Measurements from ENCODE around the gene ATP4B.

ATP4B gene

DNA sequence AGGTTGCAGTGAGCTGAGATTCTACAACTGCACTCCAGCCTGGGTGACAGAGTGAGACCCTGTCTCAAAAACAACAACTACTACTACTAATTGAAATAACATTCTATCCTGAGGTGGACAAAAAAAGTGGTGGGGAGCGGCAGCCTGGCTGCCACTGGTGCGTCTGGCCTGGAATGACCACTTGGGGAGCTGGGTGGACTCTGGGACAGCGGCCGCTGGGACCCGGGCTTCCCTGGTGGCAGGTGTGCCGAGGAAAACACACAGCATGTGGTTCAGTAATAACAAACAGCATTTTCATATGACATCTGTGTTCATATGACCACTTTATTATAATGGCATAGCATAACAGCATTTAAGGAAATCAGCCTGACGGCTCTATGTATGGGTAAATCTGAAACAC, 39.5 kb downstream of the ATP4B start:
- no peak overlapping the region for H3K4ac ChIP-seq (ENCODE audit: low read length)
- peaks cover 10 to 18% of the 10 kb centered on the region in 2 donors for H3K4me1 ChIP-seq (ENCODE audit: control insufficient read depth in 2 of 2, insufficient read depth in 1 of 2, low read depth in 1 of 2, low read length in 2 of 2)
- peaks cover 40% of the 10 kb centered on the region for H3K79me1 ChIP-seq (ENCODE audit: low read depth, low read length)
- H2BK5ac ChIP-seq (ENCODE audit: low read length), result no peak overlapping the region
- H3K36me3 ChIP-seq (replicated peaks in 1 of 2; ENCODE audit: control insufficient read depth in 2 of 2, insufficient read depth in 2 of 2, low read length in 2 of 2), result peaks cover 26 to 76% of the 10 kb centered on the region in 2 donors
- H2BK120ac ChIP-seq (ENCODE audit: low read depth, low read length), result no peak overlapping the region
- H2AK5ac ChIP-seq (ENCODE audit: low read depth, low read length), result no peak overlapping the region
- H2BK12ac ChIP-seq (ENCODE audit: low read length), result no peak overlapping the region
- no peak overlapping the region for H3K4me3 ChIP-seq (ENCODE audit: low read length in 2 of 2)
- no peak for DNase-seq (ENCODE audit: low spot score)
- no peak overlapping the region for H3K9ac ChIP-seq (ENCODE audit: low read depth, low read length, poor library complexity)
- no peak overlapping the region for H3K4me2 ChIP-seq (ENCODE audit: insufficient read depth, low read length, poor library complexity, severe bottlenecking)
- no CpG with 5 or more reads among the region's 7 CpGs for WGBS, 2 donors (ENCODE audit: extremely low coverage in 2 of 2, insufficient read length in 2 of 2, insufficient replicate concordance in 1 of 2)
- peaks cover 0 to 1% (median 0%) of the 10 kb centered on the region in 3 experiments for H3K27me3 ChIP-seq (ENCODE audit: control insufficient read depth in 3 of 3, insufficient read depth in 3 of 3, low read depth in 1 of 3, low read length in 3 of 3)
- H4K8ac ChIP-seq (ENCODE audit: low read depth, low read length), result no peak overlapping the region
- H3K23ac ChIP-seq (ENCODE audit: low read depth, low read length, poor library complexity), result no peak overlapping the region
- H3K18ac ChIP-seq (ENCODE audit: low read length), result no peak overlapping the region
- no peak overlapping the region for H4K91ac ChIP-seq (ENCODE audit: low read depth, low read length, poor library complexity)
- H2AFZ ChIP-seq (ENCODE audit: low read length), result no peak overlapping the region
- H3K9me3 ChIP-seq (replicated peaks in 1 of 2; ENCODE audit: control insufficient read depth in 2 of 2, insufficient read depth in 1 of 2, low read depth in 1 of 2, low read length in 2 of 2), result peaks cover 9 to 14% of the 10 kb centered on the region in 2 donors
- no peak overlapping the region for H3K14ac ChIP-seq (ENCODE audit: low read length)
- H3K27ac ChIP-seq (replicated peaks; ENCODE audit: low read length), result no peak overlapping the region
- no peak overlapping the region for H2BK15ac ChIP-seq (ENCODE audit: low read length)

GRCh38 chr13:113617961-113618360, 40.0 kb downstream of the ATP4B start:
- H3K4me3 ChIP-seq (ENCODE audit: low read length in 2 of 2), result no peak overlapping the region
- H3K9me3 ChIP-seq (replicated peaks in 1 of 2; ENCODE audit: control insufficient read depth in 2 of 2, insufficient read depth in 1 of 2, low read depth in 1 of 2, low read length in 2 of 2), result peaks cover 8 to 12% of the 10 kb centered on the region in 2 donors
- H2BK12ac ChIP-seq (ENCODE audit: low read length), result no peak overlapping the region
- H3K9ac ChIP-seq (ENCODE audit: low read depth, low read length, poor library complexity), result no peak overlapping the region
- no peak overlapping the region for H2BK5ac ChIP-seq (ENCODE audit: low read length)
- no peak overlapping the region for H3K4me2 ChIP-seq (ENCODE audit: insufficient read depth, low read length, poor library complexity, severe bottlenecking)
- H3K27ac ChIP-seq (replicated peaks; ENCODE audit: low read length), result no peak overlapping the region
- H3K79me1 ChIP-seq (ENCODE audit: low read depth, low read length), result peaks cover 39% of the 10 kb centered on the region
- no peak overlapping the region for H2BK120ac ChIP-seq (ENCODE audit: low read depth, low read length)
- peaks cover 10 to 18% of the 10 kb centered on the region in 2 donors for H3K4me1 ChIP-seq (ENCODE audit: control insufficient read depth in 2 of 2, insufficient read depth in 1 of 2, low read depth in 1 of 2, low read length in 2 of 2)
- no peak overlapping the region for H2AK5ac ChIP-seq (ENCODE audit: low read depth, low read length)
- no peak overlapping the region for H3K14ac ChIP-seq (ENCODE audit: low read length)
- H3K36me3 ChIP-seq (replicated peaks in 1 of 2; ENCODE audit: control insufficient read depth in 2 of 2, insufficient read depth in 2 of 2, low read length in 2 of 2), result peaks cover 23 to 76% of the 10 kb centered on the region in 2 donors
- H2AFZ ChIP-seq (ENCODE audit: low read length), result no peak overlapping the region
- no peak overlapping the region for H4K8ac ChIP-seq (ENCODE audit: low read depth, low read length)
- DNase-seq (ENCODE audit: low spot score), result no peak
- no peak overlapping the region for H2BK15ac ChIP-seq (ENCODE audit: low read length)
- H3K27me3 ChIP-seq (ENCODE audit: control insufficient read depth in 3 of 3, insufficient read depth in 3 of 3, low read depth in 1 of 3, low read length in 3 of 3), result peaks cover 0 to 1% (median 0%) of the 10 kb centered on the region in 3 experiments
- no CpG with 5 or more reads among the region's 5 CpGs for WGBS, 2 donors (ENCODE audit: extremely low coverage in 2 of 2, insufficient read length in 2 of 2, insufficient replicate concordance in 1 of 2)
- H4K91ac ChIP-seq (ENCODE audit: low read depth, low read length, poor library complexity), result no peak overlapping the region
- H3K18ac ChIP-seq (ENCODE audit: low read length), result no peak overlapping the region
- H3K23ac ChIP-seq (ENCODE audit: low read depth, low read length, poor library complexity), result no peak overlapping the region
- no peak overlapping the region for H3K4ac ChIP-seq (ENCODE audit: low read length)

DNA sequence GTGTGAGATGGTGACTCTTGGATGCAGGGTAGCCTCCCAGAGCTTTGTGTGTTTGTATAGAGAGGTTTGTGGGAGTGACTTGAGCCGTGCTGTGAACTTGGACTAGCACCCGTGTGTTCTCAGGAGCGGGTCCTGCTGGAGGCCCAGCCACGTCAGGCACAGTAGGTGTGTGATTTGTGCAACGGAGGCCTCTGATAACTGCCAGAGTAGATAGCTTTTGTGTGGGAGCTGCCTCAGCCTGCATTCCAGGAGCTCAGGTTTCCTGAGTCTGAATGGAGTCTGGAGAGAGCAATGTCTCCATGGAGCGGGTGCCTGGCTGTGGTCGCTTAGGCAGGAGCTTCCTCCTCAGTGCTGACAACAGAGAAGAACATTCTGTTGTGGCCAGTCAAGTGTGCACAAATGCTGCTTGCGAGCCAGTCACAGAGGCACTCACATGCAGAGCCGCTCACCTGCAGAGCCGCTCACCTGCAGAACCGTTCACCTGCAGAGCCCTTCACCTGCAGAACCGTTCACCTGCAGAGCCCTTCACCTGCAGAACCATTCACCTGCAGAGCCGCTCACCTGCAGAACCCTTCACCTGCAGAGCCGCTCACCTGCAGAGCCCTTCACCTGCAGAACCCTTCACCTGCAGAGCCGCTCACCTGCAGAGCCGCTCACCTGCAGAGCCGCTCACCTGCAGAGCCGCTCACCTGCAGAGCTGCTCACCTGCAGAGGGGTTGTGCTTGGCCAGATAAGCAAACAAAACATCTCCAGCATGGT, 40.8 kb downstream of the ATP4B start:
- no peak overlapping the region for H3K4ac ChIP-seq (ENCODE audit: low read length)
- H2BK5ac ChIP-seq (ENCODE audit: low read length), result peak overlapping the region; percentile 35
- no peak overlapping the region for H3K4me3 ChIP-seq (ENCODE audit: low read length in 2 of 2)
- H2AK5ac ChIP-seq (ENCODE audit: low read depth, low read length), result peak overlapping the region; percentile 84
- peaks cover under 1 to 6% of the 10 kb centered on the region in 2 donors for H3K9me3 ChIP-seq (replicated peaks in 1 of 2; ENCODE audit: control insufficient read depth in 2 of 2, insufficient read depth in 1 of 2, low read depth in 1 of 2, low read length in 2 of 2)
- H4K91ac ChIP-seq (ENCODE audit: low read depth, low read length, poor library complexity), result no peak overlapping the region
- H3K4me2 ChIP-seq (ENCODE audit: insufficient read depth, low read length, poor library complexity, severe bottlenecking), result peak overlapping the region; percentile 41
- WGBS, 2 donors (ENCODE audit: extremely low coverage in 2 of 2, insufficient read length in 2 of 2, insufficient replicate concordance in 1 of 2), result no CpG with 5 or more reads among the region's 18 CpGs
- DNase-seq (ENCODE audit: low spot score), result peak; percentile 62
- peaks cover 0 to 1% (median 0%) of the 10 kb centered on the region in 3 experiments for H3K27me3 ChIP-seq (ENCODE audit: control insufficient read depth in 3 of 3, insufficient read depth in 3 of 3, low read depth in 1 of 3, low read length in 3 of 3)
- H3K23ac ChIP-seq (ENCODE audit: low read depth, low read length, poor library complexity), result no peak overlapping the region
- H2AFZ ChIP-seq (ENCODE audit: low read length), result no peak overlapping the region
- peaks cover 16 to 74% of the 10 kb centered on the region in 2 donors for H3K36me3 ChIP-seq (replicated peaks in 1 of 2; ENCODE audit: control insufficient read depth in 2 of 2, insufficient read depth in 2 of 2, low read length in 2 of 2)
- peak overlapping the region; percentile 81 for H3K27ac ChIP-seq (replicated peaks; ENCODE audit: low read length)
- H4K8ac ChIP-seq (ENCODE audit: low read depth, low read length), result no peak overlapping the region
- H3K14ac ChIP-seq (ENCODE audit: low read length), result no peak overlapping the region
- no peak overlapping the region for H2BK12ac ChIP-seq (ENCODE audit: low read length)
- H2BK120ac ChIP-seq (ENCODE audit: low read depth, low read length), result peak overlapping the region; percentile 24
- H3K18ac ChIP-seq (ENCODE audit: low read length), result peak overlapping the region; percentile 7
- H2BK15ac ChIP-seq (ENCODE audit: low read length), result no peak overlapping the region
- H3K4me1 ChIP-seq (ENCODE audit: control insufficient read depth in 2 of 2, insufficient read depth in 1 of 2, low read depth in 1 of 2, low read length in 2 of 2), result peaks cover 10 to 18% of the 10 kb centered on the region in 2 donors
- peaks cover 37% of the 10 kb centered on the region for H3K79me1 ChIP-seq (ENCODE audit: low read depth, low read length)
- H3K9ac ChIP-seq (ENCODE audit: low read depth, low read length, poor library complexity), result no peak overlapping the region

GRCh38 chr13:113616281-113616906, 41.6 kb downstream of the ATP4B start:
- Histone ChIP-seq H4K91ac (ENCODE audit: low read depth, low read length, poor library complexity) (no peak overlapping the region), H3K36me3 (replicated peaks in 1 of 2; ENCODE audit: control insufficient read depth in 2 of 2, insufficient read depth in 2 of 2, low read length in 2 of 2) (peaks cover 19 to 82% of the 10 kb centered on the region in 2 donors), H3K23ac (ENCODE audit: low read depth, low read length, poor library complexity) (no peak overlapping the region), H3K14ac (ENCODE audit: low read length) (no peak overlapping the region), H3K18ac (ENCODE audit: low read length) (peak overlapping the region; percentile 23), H4K8ac (ENCODE audit: low read depth, low read length) (no peak overlapping the region), H3K4ac (ENCODE audit: low read length) (no peak overlapping the region), H3K27me3 (ENCODE audit: control insufficient read depth in 3 of 3, insufficient read depth in 3 of 3, low read depth in 1 of 3, low read length in 3 of 3) (peaks cover 0 to 1% (median 0%) of the 10 kb centered on the region in 3 experiments), H3K4me3 (ENCODE audit: low read length in 2 of 2) (no peak overlapping the region), H3K79me1 (ENCODE audit: low read depth, low read length) (peaks cover 34% of the 10 kb centered on the region), H2BK12ac (ENCODE audit: low read length) (no peak overlapping the region), H2BK5ac (ENCODE audit: low read length) (no peak overlapping the region), H3K9ac (ENCODE audit: low read depth, low read length, poor library complexity) (no peak overlapping the region), H2AK5ac (ENCODE audit: low read depth, low read length) (peak overlapping the region; percentile 9), H2AFZ (ENCODE audit: low read length) (no peak overlapping the region), H3K9me3 (replicated peaks in 1 of 2; ENCODE audit: control insufficient read depth in 2 of 2, insufficient read depth in 1 of 2, low read depth in 1 of 2, low read length in 2 of 2) (peaks cover 0 to 6% of the 10 kb centered on the region in 2 donors), H3K27ac (replicated peaks; ENCODE audit: low read length) (peak overlapping the region; percentile 81), H2BK120ac (ENCODE audit: low read depth, low read length) (no peak overlapping the region), H3K4me2 (ENCODE audit: insufficient read depth, low read length, poor library complexity, severe bottlenecking) (peak overlapping the region; percentile 41), H2BK15ac (ENCODE audit: low read length) (no peak overlapping the region), H3K4me1 (ENCODE audit: control insufficient read depth in 2 of 2, insufficient read depth in 1 of 2, low read depth in 1 of 2, low read length in 2 of 2) (peaks cover 10 to 18% of the 10 kb centered on the region in 2 donors)
- no peak for DNase-seq (ENCODE audit: low spot score)
- no CpG with 5 or more reads among the region's 20 CpGs for WGBS, 2 donors (ENCODE audit: extremely low coverage in 2 of 2, insufficient read length in 2 of 2, insufficient replicate concordance in 1 of 2)
